HepG2 (cell line): Measurements from ENCODE around the gene GRIK5. TPM values are rescaled to one million over a fixed set of nuclear protein-coding genes. Genes with fewer than 3 reads are reported as not detected.

Experiments
- ATAC-seq: fragments of 200-7000 bp; cut with Tn5 transposase; 3 replicates; pipeline ENCODE4 v1.9.1; 2020; ENCODE audit warnings: mild to moderate bottlenecking, moderate library complexity
- BruUV-seq: library from RNA; stranded (reverse); fragments of 400-500 nt; replicated peaks from 2 replicates; lab custom pipeline; 2021; lab: Mats Ljungman, UMichigan
- CTCF ChIA-PET: fragments of 300-600 bp; formaldehyde crosslinking; extraction: SDS; loops from one replicate; lab custom pipeline; 2021; ENCODE audit warnings: low total read pairs, inconsistent platforms, low intra/inter-chr PET ratio; lab: Yijun Ruan, JAX
- POLR2A ChIA-PET: fragments of 350-600 bp; sonication (Branson Sonifier 250); formaldehyde crosslinking; loops from one replicate; lab custom pipeline; 2020; ENCODE audit warnings: antibody characterized with exemption, inconsistent platforms; lab: Yijun Ruan, JAX
- DNase-seq: peaks from one replicate; pipeline ENCODE4 v3.0.0-alpha.2; 2015; ENCODE audit warnings: low spot score
- FAIRE-seq: peaks from 3 replicates; lab custom pipeline; 2011; peaks lifted over from hg19 to GRCh38; lab: Jason Lieb, UNC
- H2AFZ ChIP-seq: one replicate; pipeline ENCODE4 v1.6.1; 2011; ENCODE audit warnings: low read length, inconsistent platforms
- H3K27ac ChIP-seq: fragments of 300-600 bp; 3 replicates; pipeline ENCODE4 v1.8.0; 2011; ENCODE audit warnings: mixed run types, mild to moderate bottlenecking, mixed read lengths, low read length, inconsistent platforms; ENCODE audit not compliant: insufficient read depth; ENCODE audit errors: extremely low read length
- H3K27me3 ChIP-seq, 2 experiments: fragments of 200-600 bp in 1 of 2; 2 replicates in 1 of 2; 3 replicates in 1 of 2; pipeline versions ENCODE4 v1.6.0 to v1.8.0; 2011; ENCODE audit warnings: low read length in 2 of 2, mild to moderate bottlenecking in 2 of 2, moderate library complexity in 2 of 2, inconsistent platforms in 1 of 2; ENCODE audit not compliant: insufficient read depth in 2 of 2, control insufficient read depth in 1 of 2
- H3K36me3 ChIP-seq, 2 experiments: fragments of 200-600 bp in 1 of 2; replicated peaks in 1 of 2; 2 replicates in 1 of 2; 3 replicates in 1 of 2; pipeline versions ENCODE4 v1.5.1 to v1.8.0; 2011; ENCODE audit warnings: low read length in 2 of 2, inconsistent platforms in 1 of 2; ENCODE audit not compliant: insufficient read depth in 2 of 2, control insufficient read depth in 1 of 2
- H3K4me1 ChIP-seq: 2 replicates; pipeline ENCODE4 v1.5.1; 2012; ENCODE audit warnings: low read length, inconsistent platforms; ENCODE audit not compliant: insufficient read depth
- H3K4me2 ChIP-seq: 2 replicates; pipeline ENCODE4 v1.6.0; 2011; ENCODE audit warnings: low read depth, low read length, inconsistent platforms
- H3K4me3 ChIP-seq, 3 experiments: fragments of 200-600 bp in 1 of 3; sonication (generic), shearing (Covaris generic) in 1 of 3; replicated peaks in 1 of 3; 2 replicates each; pipeline ENCODE4 v1.5.1; 2011 to 2016; ENCODE audit warnings: low read length in 3 of 3, inconsistent platforms in 2 of 3, low read depth in 2 of 3, mild to moderate bottlenecking in 2 of 3, control low read depth in 1 of 3, mixed read lengths in 1 of 3; ENCODE audit not compliant: insufficient read depth in 1 of 3
- H3K79me2 ChIP-seq: one replicate; pipeline ENCODE4 v1.6.1; 2011; ENCODE audit warnings: low read length, inconsistent platforms; ENCODE audit not compliant: insufficient read depth
- H3K9ac ChIP-seq: 2 replicates; pipeline ENCODE4 v1.6.0; 2011; ENCODE audit warnings: mild to moderate bottlenecking, low read depth, low read length, inconsistent platforms; ENCODE audit not compliant: insufficient read depth
- H3K9me3 ChIP-seq: 2 replicates; pipeline ENCODE4 v1.5.1; 2012; ENCODE audit warnings: mild to moderate bottlenecking, low read length
- H4K20me1 ChIP-seq: 2 replicates; pipeline ENCODE4 v1.6.0; 2011; ENCODE audit warnings: inconsistent platforms, mild to moderate bottlenecking, low read length, moderate library complexity; ENCODE audit not compliant: insufficient read depth
- FOXO4 ChIP-seq: sonication (generic); formaldehyde crosslinking; conservative IDR thresholded peaks from 2 replicates; pipeline ENCODE4 v1.8.1; 2023; ENCODE audit warnings: missing genetic modification reagents
- GMEB2 ChIP-seq: IDR thresholded peaks from 2 replicates; pipeline ENCODE4 v1.6.1; 2016; ENCODE audit warnings: missing biosample characterization, missing genetic modification reagents, low read depth
- MIER2 ChIP-seq: IDR thresholded peaks from 2 replicates; pipeline ENCODE4 v1.6.1; 2016; ENCODE audit warnings: missing biosample characterization, missing genetic modification reagents
- PRMT3 ChIP-seq: sonication (generic); formaldehyde crosslinking; IDR thresholded peaks from 2 replicates; pipeline ENCODE4 v1.8.1; 2022; ENCODE audit warnings: low read depth, mild to moderate bottlenecking, moderate library complexity, missing genetic modification reagents, borderline replicate concordance
- RAD21 ChIP-seq: fragments of 450-650 bp; formaldehyde crosslinking; IDR thresholded peaks from 2 replicates; pipeline ENCODE4 v1.5.0; 2020; ENCODE audit warnings: mild to moderate bottlenecking
- RELA ChIP-seq: sonication (generic); formaldehyde crosslinking; IDR thresholded peaks from 2 replicates; pipeline ENCODE4 v1.4.0; 2020; ENCODE audit warnings: missing genetic modification reagents
- RFXAP ChIP-seq: sonication (generic); formaldehyde crosslinking; IDR thresholded peaks from 2 replicates; pipeline ENCODE4 v1.4.0; 2020; ENCODE audit warnings: missing genetic modification reagents, borderline replicate concordance
- RORA ChIP-seq: sonication (generic); formaldehyde crosslinking; IDR thresholded peaks from 2 replicates; pipeline ENCODE4 v1.5.0; 2020; ENCODE audit warnings: mild to moderate bottlenecking, missing genetic modification reagents, moderate library complexity
- ZBTB21 ChIP-seq: sonication (generic); formaldehyde crosslinking; IDR thresholded peaks from 2 replicates; pipeline ENCODE4 v1.4.0; 2020; ENCODE audit warnings: missing genetic modification reagents
- ZNF121 ChIP-seq: sonication (generic); formaldehyde crosslinking; IDR thresholded peaks from 2 replicates; pipeline ENCODE4 v1.5.0; 2020; ENCODE audit warnings: mild to moderate bottlenecking, missing genetic modification reagents
- WGBS: methylation state at CpG from one replicate; pipeline ENCODE4 v1.1.6; 2017; ENCODE audit warnings: low lambda C conversion rate; 5-methylcytosine and 5-hydroxymethylcytosine counted together
- in situ Hi-C: cut with HindIII; loops from 2 replicates; pipeline ENCODE4 v1.10.0; 2017; ENCODE audit warnings: low pct_unique_long_range_greater_than_20kb; ENCODE audit not compliant: extremely low pct_ligation_motif_present
- intact Hi-C: fragments of 100-400 bp; cut with micrococcal nuclease; formaldehyde crosslinking; loops from one replicate; pipeline ENCODE4 v1.10.0; 2022; ENCODE audit not compliant: unreplicated experiment
- polyA plus RNA-seq, 8 experiments: library from polyadenylated mRNA; depleted of rRNA in 3 of 8; stranded (reverse) in 7 of 8; unstranded in 1 of 8; fragments of >200 nt; fragmentation: Illumina TruSeq in 4 of 8; extraction: Trizol in 4 of 8; gene quantifications; 2 replicates each; pipeline versions ENCODE4 v1.2.1 to v1.2.3, GENCODE V29; 2011 to 2016; ENCODE audit warnings: low read depth in 4 of 8, missing spikeins in 1 of 8, mixed read lengths in 1 of 8; ENCODE audit not compliant: insufficient read depth in 1 of 8
- total RNA-seq, 5 experiments: library from RNA; depleted of rRNA; stranded (reverse); fragments of >200 nt; fragmentation: Illumina TruSeq; extraction: Trizol; gene quantifications; 2 replicates each; pipeline ENCODE4 v1.2.3, GENCODE V29; 2016; ENCODE audit warnings: low read depth in 1 of 5
- TF ChIP-seq, protein P1 (sequence below): sonication (generic); formaldehyde crosslinking; IDR thresholded peaks from 2 replicates; pipeline ENCODE4 v1.4.0; 2020; ENCODE audit warnings: missing genetic modification reagents
- TF ChIP-seq, protein P2 (sequence below): IDR thresholded peaks from 2 replicates; pipeline ENCODE4 v1.6.1; 2016; ENCODE audit warnings: mild to moderate bottlenecking
- TF ChIP-seq, protein P3 (sequence below): sonication (generic); formaldehyde crosslinking; IDR thresholded peaks from 2 replicates; pipeline ENCODE4 v1.4.0; 2020; ENCODE audit warnings: mild to moderate bottlenecking, missing genetic modification reagents, borderline replicate concordance

The GRIK5 gene
- total and polyA plus RNA-seq, 2 of the 13 experiments (the other 11 are each of a cell fraction or from before 2014, with no cell fraction given) = not detected

DNA sequence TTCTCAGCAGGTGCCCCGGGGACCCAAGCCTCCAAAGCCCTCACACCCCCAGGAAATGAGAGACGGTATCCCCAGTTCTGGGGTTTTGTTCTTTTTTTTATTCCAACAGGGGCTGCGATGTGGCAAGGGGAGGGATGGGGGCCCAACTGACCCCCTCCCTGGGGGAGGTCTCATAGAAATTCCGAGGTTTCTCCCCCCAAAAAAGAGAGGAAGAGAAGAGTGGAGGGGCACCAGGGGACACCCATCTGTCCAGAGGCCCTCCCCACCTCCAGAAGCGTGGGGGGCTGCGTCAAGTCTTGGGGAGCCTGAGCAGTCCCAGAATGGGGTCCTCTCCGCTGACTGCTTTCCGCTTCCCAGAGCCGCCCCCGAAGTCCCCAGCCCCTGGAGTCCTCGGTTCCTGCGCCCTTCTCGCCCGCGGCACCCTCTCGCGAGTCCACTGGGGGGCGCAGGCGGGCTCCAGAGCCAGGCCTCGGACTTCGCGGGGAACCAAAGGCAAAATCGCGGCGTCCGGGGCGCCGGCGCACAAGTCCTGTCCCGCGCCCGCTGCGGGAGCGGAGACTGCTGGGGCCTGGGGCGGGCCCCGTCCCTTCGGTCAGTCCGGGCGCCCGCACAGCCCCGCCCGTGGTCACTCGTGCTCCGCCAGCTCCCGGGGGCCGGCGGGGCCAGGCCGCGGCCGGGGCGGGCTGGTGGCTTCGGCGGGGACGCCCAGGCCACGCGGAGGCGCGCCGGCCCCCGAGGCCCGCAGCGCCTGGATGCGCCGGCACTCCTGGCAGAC is 71.6 kb downstream of the GRIK5 start:
- no peaks in the 10 kb centered on the region for H3K79me2 ChIP-seq
- H3K27me3 ChIP-seq = peaks cover 7 to 66% of the 10 kb centered on the region in 2 experiments; a peak in 4 of 5 replicates
- peak overlapping the region; percentile 23; the same call in 1 of the 2 replicates for H3K4me2 ChIP-seq
- no peak overlapping the region for H3K4me3 ChIP-seq
- POLR2A ChIA-PET = no interaction called here
- no peaks in the 10 kb centered on the region for H3K4me1 ChIP-seq
- ATAC-seq (peak; percentile 57), DNase-seq (peak; percentile 17), FAIRE-seq (no peak)
- no TSS peak for BruUV-seq
- in situ Hi-C loops (no loop called here), intact Hi-C loops (loop anchor here (2.0 kb wide), 1 partner anchor 36 kb away; no protein-coding TSS in a partner anchor)
- 0 out of 2 replicates have a peak, but pooled peaks cover 8% of the 10 kb centered on the region for H4K20me1 ChIP-seq
- no peaks in the 10 kb centered on the region for H3K36me3 ChIP-seq
- no peak overlapping the region for H2AFZ ChIP-seq
- H3K9ac ChIP-seq = no peak overlapping the region
- no peak overlapping the region for H3K27ac ChIP-seq
- 7% methylated on average over 12 of the region's 64 CpGs for WGBS
- CTCF ChIA-PET = interaction anchor here (0.7 kb wide), 1 partner anchor 37 kb away, joined by 3 read pairs; no protein-coding TSS in a partner anchor
- no peaks in the 10 kb centered on the region for H3K9me3 ChIP-seq
- TF ChIP-seq MIER2 (CRISPR knock-in tag) = 0 out of 2 replicates have a peak, but pooled peaks have one; percentile 50
- no peak for TF ChIP-seq PRMT3 (CRISPR knock-in tag)
- TF ChIP-seq RORA (CRISPR knock-in tag) = no peak
- no peak for TF ChIP-seq RELA (CRISPR knock-in tag)
- no peak for TF ChIP-seq ZNF121
- no peak for TF ChIP-seq RFXAP
- TF ChIP-seq, protein P1, sequence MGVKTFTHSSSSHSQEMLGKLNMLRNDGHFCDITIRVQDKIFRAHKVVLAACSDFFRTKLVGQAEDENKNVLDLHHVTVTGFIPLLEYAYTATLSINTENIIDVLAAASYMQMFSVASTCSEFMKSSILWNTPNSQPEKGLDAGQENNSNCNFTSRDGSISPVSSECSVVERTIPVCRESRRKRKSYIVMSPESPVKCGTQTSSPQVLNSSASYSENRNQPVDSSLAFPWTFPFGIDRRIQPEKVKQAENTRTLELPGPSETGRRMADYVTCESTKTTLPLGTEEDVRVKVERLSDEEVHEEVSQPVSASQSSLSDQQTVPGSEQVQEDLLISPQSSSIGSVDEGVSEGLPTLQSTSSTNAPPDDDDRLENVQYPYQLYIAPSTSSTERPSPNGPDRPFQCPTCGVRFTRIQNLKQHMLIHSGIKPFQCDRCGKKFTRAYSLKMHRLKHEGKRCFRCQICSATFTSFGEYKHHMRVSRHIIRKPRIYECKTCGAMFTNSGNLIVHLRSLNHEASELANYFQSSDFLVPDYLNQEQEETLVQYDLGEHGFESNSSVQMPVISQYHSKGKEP (CRISPR knock-in tag) = no peak
- peak; percentile 73 for TF ChIP-seq RAD21 (CRISPR knock-in tag)
- no peak for TF ChIP-seq GMEB2 (CRISPR knock-in tag)
- TF ChIP-seq, protein P2, sequence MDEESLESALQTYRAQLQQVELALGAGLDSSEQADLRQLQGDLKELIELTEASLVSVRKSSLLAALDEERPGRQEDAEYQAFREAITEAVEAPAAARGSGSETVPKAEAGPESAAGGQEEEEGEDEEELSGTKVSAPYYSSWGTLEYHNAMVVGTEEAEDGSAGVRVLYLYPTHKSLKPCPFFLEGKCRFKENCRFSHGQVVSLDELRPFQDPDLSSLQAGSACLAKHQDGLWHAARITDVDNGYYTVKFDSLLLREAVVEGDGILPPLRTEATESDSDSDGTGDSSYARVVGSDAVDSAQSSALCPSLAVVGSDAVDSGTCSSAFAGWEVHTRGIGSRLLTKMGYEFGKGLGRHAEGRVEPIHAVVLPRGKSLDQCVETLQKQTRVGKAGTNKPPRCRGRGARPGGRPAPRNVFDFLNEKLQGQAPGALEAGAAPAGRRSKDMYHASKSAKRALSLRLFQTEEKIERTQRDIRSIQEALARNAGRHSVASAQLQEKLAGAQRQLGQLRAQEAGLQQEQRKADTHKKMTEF (CRISPR knock-in tag) = no peak
- no peak for TF ChIP-seq ZBTB21 (CRISPR knock-in tag)
- TF ChIP-seq FOXO4 = no peak
- TF ChIP-seq, protein P3, sequence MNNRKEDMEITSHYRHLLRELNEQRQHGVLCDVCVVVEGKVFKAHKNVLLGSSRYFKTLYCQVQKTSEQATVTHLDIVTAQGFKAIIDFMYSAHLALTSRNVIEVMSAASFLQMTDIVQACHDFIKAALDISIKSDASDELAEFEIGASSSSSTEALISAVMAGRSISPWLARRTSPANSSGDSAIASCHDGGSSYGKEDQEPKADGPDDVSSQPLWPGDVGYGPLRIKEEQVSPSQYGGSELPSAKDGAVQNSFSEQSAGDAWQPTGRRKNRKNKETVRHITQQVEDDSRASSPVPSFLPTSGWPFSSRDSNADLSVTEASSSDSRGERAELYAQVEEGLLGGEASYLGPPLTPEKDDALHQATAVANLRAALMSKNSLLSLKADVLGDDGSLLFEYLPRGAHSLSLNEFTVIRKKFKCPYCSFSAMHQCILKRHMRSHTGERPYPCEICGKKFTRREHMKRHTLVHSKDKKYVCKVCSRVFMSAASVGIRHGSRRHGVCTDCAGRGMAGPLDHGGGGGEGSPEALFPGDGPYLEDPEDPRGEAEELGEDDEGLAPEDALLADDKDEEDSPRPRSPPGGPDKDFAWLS = no peak
